GM12875 (cell line): Measurements from ENCODE around the gene RESF1.

Experiments
- H3K4me3 ChIP-seq: one replicate; pipeline ENCODE4 v1.5.1; 2011; ENCODE audit warnings: low read depth, low read length, control low read depth
- CTCF ChIP-seq: IDR thresholded peaks from 2 replicates; pipeline ENCODE4 v1.5.1; 2011; ENCODE audit warnings: low read depth, mild to moderate bottlenecking, control low read depth, inconsistent platforms, low read length, moderate library complexity, borderline replicate concordance; ENCODE audit not compliant: insufficient read depth

The RESF1 gene

DNA sequence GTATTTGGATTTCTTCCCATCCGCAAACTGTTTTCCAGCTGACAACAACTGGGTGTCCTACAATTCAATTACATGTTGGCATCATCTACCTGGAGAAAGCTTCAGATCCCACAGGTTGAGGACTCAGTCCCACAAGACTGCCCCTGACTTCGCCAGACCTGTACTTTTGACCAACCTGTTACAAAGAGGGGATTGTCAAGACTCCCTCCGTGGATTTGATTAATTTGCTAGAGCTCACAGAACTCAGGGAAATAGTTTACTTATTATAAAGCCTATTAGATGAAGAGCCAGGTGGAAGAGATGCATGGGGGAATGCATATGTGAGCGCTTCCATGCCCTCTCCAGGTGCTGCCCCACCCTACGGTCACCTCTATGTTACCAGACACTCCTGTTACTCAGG, 14.6 kb downstream of the RESF1 start:
- TF ChIP-seq CTCF: no peak

GRCh38 chr12:31974673-31975072, 15.5 kb downstream of the RESF1 start:
- no peak for TF ChIP-seq CTCF
- H3K4me3 ChIP-seq: no peak overlapping the region

More for the DNA sequence above, 14.6 kb downstream of the RESF1 start:
- H3K4me3 ChIP-seq: no peak overlapping the region

- no peak for TF ChIP-seq CTCF
- no peak overlapping the region for H3K4me3 ChIP-seq
These were observed 25.8 kb downstream of the RESF1 start for GRCh38 chr12:31984806-31985591.

DNA sequence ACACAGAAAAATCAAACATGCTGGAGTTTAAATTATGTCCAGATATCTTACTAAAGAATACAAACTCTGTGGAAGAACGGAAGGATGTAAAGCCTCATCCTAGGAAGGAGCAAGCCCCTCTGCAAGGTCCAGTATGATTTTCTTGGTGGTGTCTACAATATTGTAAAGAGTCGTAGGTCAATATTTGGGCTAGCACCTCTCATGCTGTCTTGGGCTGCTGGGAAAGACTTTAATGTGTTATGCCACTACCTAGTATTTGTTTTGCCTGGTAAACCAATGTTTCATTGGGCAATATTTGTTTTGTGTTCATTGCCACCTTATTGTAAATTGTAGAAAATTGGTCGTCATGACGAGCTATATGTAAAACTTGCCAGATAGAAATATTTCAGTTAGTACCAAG, 26.6 kb downstream of the RESF1 start:
- H3K4me3 ChIP-seq: no peak overlapping the region
- no peak for TF ChIP-seq CTCF

GRCh38 chr12:31989571-31990362, 30.6 kb downstream of the RESF1 start:
- no peak for TF ChIP-seq CTCF
- no peak overlapping the region for H3K4me3 ChIP-seq

DNA sequence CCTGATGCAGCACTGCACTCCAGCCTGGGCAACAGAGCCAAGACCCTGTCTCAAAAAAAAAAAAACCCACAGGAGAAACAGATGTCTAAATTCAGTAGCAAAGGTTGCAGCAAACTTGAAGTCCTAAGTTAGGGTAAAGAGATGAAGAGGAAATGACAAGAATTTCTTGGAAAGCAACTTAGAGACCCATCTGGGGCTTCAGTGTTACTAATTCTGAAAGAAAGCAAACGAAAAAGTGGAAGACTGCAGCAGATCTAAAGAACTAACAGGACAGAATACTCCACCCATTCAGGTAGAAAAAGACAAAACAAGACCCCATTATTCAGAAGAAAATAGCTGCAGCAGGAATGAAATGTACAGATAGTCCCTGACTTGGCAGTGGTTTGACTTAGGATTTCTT, 31.9 kb downstream of the RESF1 start:
- H3K4me3 ChIP-seq: no peak overlapping the region
- TF ChIP-seq CTCF: no peak

- TF ChIP-seq CTCF: no peak
These were observed 32.6 kb downstream of the RESF1 start for GRCh38 chr12:31991815-31992214.

More at GRCh38 chr12:31991815-31992214, 32.6 kb downstream of the RESF1 start:
- H3K4me3 ChIP-seq: no peak overlapping the region
